HepG2 (cell line): Measurements from ENCODE around the gene LARP1B.
A peak's percentile ranks its signal among the peaks of the same experiment; 100 is the strongest.

Experiments used
- CBFB ChIP-seq: sonication (generic); formaldehyde crosslinking; IDR thresholded peaks from 2 replicates; pipeline ENCODE4 v1.4.0; 2020; ENCODE audit warnings: missing genetic modification reagents
- KMT2B ChIP-seq: IDR thresholded peaks from 2 replicates; pipeline ENCODE4 v1.6.1; 2016; ENCODE audit warnings: missing genetic modification reagents, missing compliant biosample characterization
- MAFK ChIP-seq, 2 experiments: IDR thresholded peaks in 1 of 2; conservative IDR thresholded peaks in 1 of 2; 2 replicates each; pipeline ENCODE4 v1.6.1; 2011; ENCODE audit warnings: improper control_type of control experiment in 2 of 2, low read length in 2 of 2
- POLR2AphosphoS5 ChIP-seq: IDR thresholded peaks from 2 replicates; pipeline ENCODE4 v1.6.1; 2012; ENCODE audit warnings: low read depth, low read length
- YEATS4 ChIP-seq: sonication (generic); formaldehyde crosslinking; IDR thresholded peaks from 2 replicates; pipeline ENCODE4 v1.4.0; 2020; ENCODE audit warnings: missing genetic modification reagents, borderline replicate concordance
- ZBTB1 ChIP-seq: sonication (generic); formaldehyde crosslinking; IDR thresholded peaks from 2 replicates; pipeline ENCODE4 v1.4.0; 2020; ENCODE audit warnings: missing genetic modification reagents, borderline replicate concordance
- ZNF274 ChIP-seq: sonication (generic); formaldehyde crosslinking; IDR thresholded peaks from 2 replicates; pipeline ENCODE4 v1.5.1; 2020; ENCODE audit warnings: mild to moderate bottlenecking, missing genetic modification reagents
- TF ChIP-seq, protein P1 (sequence below): sonication (generic); formaldehyde crosslinking; IDR thresholded peaks from 2 replicates; pipeline ENCODE4 v1.5.0; 2020; ENCODE audit warnings: mild to moderate bottlenecking, missing genetic modification reagents, moderate library complexity
- TF ChIP-seq, protein P2 (sequence below): sonication (generic); formaldehyde crosslinking; IDR thresholded peaks from 2 replicates; pipeline ENCODE4 v1.4.0; 2020; ENCODE audit warnings: low read depth, mild to moderate bottlenecking, missing genetic modification reagents

DNA sequence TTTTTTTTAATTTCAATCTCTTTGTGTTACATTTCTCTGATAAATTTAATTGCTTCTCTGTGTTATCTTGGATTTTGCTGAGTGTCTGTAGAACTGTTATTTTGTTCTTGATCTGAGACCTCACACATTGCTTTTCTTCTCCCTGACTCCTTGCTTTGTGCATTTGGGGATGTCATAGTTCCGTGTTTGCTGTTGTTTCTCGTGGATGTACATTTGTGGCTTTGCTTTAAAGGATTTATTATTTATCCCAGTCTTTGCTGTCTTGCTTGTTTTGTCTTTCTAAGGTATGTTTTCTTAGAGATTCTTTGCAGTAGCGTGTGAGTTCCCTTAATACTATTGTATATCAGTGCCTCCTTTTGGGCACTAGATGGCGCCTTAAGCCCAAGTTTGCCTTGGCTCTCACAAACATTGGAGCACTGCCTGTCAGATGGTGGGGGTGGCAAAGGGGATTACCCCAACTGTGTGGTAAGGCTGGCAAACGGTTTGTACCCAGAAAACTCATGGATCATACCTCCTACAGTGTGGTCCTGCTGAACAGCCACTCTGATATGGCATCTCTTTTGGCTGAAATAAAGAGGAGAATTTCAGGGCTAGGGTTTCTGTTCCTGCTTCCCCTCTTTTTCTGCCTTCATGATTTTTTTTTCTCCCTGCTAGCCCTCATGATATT, 130.1 kb downstream of the LARP1B start:
- TF ChIP-seq YEATS4 (CRISPR knock-in tag) = no peak
- TF ChIP-seq, protein P1, sequence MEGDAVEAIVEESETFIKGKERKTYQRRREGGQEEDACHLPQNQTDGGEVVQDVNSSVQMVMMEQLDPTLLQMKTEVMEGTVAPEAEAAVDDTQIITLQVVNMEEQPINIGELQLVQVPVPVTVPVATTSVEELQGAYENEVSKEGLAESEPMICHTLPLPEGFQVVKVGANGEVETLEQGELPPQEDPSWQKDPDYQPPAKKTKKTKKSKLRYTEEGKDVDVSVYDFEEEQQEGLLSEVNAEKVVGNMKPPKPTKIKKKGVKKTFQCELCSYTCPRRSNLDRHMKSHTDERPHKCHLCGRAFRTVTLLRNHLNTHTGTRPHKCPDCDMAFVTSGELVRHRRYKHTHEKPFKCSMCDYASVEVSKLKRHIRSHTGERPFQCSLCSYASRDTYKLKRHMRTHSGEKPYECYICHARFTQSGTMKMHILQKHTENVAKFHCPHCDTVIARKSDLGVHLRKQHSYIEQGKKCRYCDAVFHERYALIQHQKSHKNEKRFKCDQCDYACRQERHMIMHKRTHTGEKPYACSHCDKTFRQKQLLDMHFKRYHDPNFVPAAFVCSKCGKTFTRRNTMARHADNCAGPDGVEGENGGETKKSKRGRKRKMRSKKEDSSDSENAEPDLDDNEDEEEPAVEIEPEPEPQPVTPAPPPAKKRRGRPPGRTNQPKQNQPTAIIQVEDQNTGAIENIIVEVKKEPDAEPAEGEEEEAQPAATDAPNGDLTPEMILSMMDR (CRISPR knock-in tag) = peak; percentile 91
- TF ChIP-seq POLR2AphosphoS5 = no peak
- no peak for TF ChIP-seq CBFB
- no peak for TF ChIP-seq ZBTB1 (CRISPR knock-in tag)
- TF ChIP-seq, protein P2, sequence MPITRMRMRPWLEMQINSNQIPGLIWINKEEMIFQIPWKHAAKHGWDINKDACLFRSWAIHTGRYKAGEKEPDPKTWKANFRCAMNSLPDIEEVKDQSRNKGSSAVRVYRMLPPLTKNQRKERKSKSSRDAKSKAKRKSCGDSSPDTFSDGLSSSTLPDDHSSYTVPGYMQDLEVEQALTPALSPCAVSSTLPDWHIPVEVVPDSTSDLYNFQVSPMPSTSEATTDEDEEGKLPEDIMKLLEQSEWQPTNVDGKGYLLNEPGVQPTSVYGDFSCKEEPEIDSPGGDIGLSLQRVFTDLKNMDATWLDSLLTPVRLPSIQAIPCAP (CRISPR knock-in tag) = no peak
- no peak for TF ChIP-seq MAFK (conservative IDR thresholded peaks at IDR 0.05 in 1 of 2, IDR thresholded peaks at IDR 0.05 in 1 of 2; ENCODE audit: low read length in 2 of 2)
- TF ChIP-seq ZNF274 (CRISPR knock-in tag) = no peak
- no peak for TF ChIP-seq KMT2B (CRISPR knock-in tag)
